ENCODE measurements around the gene INO80B. TPM values are rescaled to one million over a fixed set of nuclear protein-coding genes. Genes with fewer than 3 reads are reported as not detected.
A peak's percentile ranks its signal among the peaks of the same experiment; 100 is the strongest.
"Not testable (repeated sequence)": the region's sequence is repeated elsewhere in the genome, so short reads cannot be mapped to it uniquely, and the experiment has no call there.

Gene INO80B
- polyA plus RNA-seq, 1 experiment = 6.4 TPM

DNA sequence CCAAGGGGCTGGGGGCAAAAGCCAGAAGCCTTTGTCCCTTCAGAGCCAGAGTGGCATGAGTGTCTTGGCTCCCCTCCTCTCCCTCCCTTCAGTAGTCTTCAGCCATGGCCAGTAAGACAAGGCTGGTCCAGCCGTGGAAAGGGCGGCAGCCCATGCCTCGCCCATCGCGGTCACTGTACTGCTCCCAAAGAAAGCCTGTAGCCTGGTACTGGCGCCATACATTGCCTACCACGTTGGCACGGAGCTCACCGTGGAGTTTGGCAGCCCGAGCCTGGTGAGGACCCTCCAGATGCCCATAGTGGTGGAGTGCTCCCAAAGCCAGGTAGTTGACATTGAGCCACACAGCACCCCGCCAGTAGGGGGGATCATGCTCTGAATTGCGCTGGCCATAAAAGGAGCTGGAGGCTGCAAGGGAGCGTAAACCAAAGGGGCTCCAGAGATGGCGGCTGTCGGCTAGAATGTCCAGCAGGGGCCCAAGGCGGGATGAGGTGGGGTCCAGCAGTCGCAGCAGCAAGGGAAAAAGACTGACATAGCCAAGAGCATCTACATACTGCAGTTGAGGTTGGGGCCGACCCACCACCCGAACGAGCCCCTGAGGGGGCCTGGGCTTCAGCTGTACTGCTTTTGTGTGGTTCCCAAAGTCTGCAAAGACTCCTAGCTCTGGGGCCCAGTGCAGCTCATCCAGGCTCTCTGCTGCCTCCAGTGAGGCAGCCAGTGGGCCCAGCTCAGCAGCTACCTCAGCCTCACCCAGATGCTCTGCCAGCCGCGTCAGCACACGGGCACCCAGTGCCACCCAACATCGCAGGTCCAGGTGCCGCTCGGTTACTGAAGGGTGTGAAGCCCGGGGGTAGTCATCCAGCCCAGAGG is 6.5 kb downstream of the INO80B start:
- DNase-seq (ENCODE audit: low read depth) = no peak
- POLR2A ChIA-PET = no interaction called here
- Histone ChIP-seq H3K4me3 (ENCODE audit: low read depth, low read length) (no peak overlapping the region), H3K27me3 (ENCODE audit: control insufficient read depth, insufficient read depth, low read length) (no peaks in the 10 kb centered on the region), H3K36me3 (ENCODE audit: control insufficient read depth, insufficient read depth, low read length) (peaks cover 15% of the 10 kb centered on the region)
- TF ChIP-seq, protein P1, sequence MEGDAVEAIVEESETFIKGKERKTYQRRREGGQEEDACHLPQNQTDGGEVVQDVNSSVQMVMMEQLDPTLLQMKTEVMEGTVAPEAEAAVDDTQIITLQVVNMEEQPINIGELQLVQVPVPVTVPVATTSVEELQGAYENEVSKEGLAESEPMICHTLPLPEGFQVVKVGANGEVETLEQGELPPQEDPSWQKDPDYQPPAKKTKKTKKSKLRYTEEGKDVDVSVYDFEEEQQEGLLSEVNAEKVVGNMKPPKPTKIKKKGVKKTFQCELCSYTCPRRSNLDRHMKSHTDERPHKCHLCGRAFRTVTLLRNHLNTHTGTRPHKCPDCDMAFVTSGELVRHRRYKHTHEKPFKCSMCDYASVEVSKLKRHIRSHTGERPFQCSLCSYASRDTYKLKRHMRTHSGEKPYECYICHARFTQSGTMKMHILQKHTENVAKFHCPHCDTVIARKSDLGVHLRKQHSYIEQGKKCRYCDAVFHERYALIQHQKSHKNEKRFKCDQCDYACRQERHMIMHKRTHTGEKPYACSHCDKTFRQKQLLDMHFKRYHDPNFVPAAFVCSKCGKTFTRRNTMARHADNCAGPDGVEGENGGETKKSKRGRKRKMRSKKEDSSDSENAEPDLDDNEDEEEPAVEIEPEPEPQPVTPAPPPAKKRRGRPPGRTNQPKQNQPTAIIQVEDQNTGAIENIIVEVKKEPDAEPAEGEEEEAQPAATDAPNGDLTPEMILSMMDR (IDR thresholded peaks at IDR 0.05; ENCODE audit: insufficient read depth, low read depth, low read length) = 0 out of 2 replicates have a peak, but pooled peaks have one; percentile 23
- CTCF ChIA-PET = interaction anchor here (0.6 to 1.2 kb wide), 3 partner anchors 21 to 126 kb away, joined by 3 read pairs; no protein-coding TSS in a partner anchor

DNA sequence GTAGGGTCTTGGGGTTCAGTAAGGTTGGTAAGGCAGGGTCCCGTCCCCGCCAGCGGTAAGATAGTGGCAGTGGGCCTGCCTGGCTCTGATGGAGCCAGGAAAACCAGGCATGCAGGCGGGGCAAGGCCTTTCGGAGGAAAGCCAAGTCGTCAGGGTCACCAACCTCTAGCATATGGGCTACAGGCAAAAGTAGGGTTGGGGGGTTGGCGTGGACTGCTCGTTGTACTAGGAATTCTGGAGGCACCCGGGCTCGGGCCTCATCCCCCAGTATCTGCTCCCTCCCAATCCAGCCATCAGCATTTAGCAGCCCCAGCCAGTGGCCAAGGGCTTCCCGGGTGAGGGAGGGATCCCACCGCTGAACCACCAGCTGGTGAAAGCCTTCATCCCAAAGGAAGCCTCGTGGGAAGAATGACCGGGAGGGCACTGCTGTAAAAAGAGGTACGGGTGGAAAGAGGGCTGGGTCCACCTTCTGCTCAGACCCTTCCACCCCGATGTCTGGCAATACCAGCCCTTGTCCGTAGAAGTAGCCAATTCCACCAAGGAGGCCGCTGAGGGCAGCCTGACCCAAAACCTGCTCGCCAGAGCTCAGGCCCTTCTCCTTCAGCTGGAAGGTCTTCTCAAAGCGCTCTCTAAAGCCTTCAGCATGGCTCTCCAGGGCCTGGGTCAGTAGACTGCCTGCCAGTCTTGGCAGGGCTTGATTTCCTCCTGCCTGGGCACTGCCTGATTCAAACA is 7.3 kb downstream of the INO80B start:
- TF ChIP-seq, protein P1 (IDR thresholded peaks at IDR 0.05; ENCODE audit: insufficient read depth, low read depth, low read length) = no peak
- no peak overlapping the region for H3K4me3 ChIP-seq (ENCODE audit: low read depth, low read length)
- ChIA-PET POLR2A (no interaction called here), CTCF (interaction anchor here (1.0 kb wide), 1 partner anchor 123 kb away, joined by 3 read pairs; no protein-coding TSS in a partner anchor)
- no peak for DNase-seq (ENCODE audit: low read depth)
- H3K27me3 ChIP-seq (ENCODE audit: control insufficient read depth, insufficient read depth, low read length) = no peaks in the 10 kb centered on the region
- peaks cover 15% of the 10 kb centered on the region for H3K36me3 ChIP-seq (ENCODE audit: control insufficient read depth, insufficient read depth, low read length)

DNA sequence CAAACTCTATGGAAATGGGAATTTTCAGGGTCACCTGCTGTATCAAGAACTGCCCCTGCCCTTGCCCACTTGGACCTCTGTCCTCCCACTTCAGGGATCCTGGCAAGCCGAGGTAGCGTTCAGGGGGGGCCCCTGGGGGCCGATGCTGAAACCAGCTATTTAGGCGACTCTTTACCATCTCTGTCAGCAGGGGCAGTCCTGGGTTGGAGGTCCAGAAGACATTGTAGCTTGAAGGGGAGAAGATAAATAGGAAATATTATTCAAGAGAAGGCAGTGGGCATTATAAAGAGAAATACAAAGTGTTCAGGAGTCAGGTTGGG is 7.9 kb downstream of the INO80B start:
- Histone ChIP-seq H3K36me3 (ENCODE audit: control insufficient read depth, insufficient read depth, low read length) (peaks cover 15% of the 10 kb centered on the region), H3K27me3 (ENCODE audit: control insufficient read depth, insufficient read depth, low read length) (no peaks in the 10 kb centered on the region), H3K4me3 (ENCODE audit: low read depth, low read length) (no peak overlapping the region)
- POLR2A ChIA-PET = no interaction called here
- TF ChIP-seq, protein P1 (IDR thresholded peaks at IDR 0.05; ENCODE audit: insufficient read depth, low read depth, low read length) = no peak
- CTCF ChIA-PET = no interaction called here
- no peak for DNase-seq (ENCODE audit: low read depth)

DNA sequence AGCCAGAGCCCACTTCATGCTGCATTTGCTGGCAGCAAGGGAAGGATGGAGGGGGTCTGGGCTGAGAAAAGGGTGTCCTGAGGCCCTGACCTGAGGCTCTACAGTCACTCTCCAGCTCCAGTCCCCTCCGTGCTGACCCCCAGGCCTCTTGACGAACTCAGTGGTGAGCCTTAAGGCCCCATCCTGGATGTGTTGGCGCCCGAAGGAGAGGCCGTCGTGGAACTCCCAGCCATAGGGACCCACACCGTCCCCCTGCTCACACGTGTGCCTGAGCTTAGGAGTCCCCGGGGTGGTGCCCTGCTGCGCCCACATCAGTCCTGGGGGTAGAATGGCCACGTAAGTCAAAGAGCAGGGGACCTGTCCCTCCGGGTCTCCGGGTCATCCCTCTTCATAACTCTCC is 9.5 kb downstream of the INO80B start:
- no peak for DNase-seq (ENCODE audit: low read depth)
- ChIA-PET CTCF (interaction anchor here (0.9 kb wide), 1 partner anchor 48 kb away, joined by 3 read pairs; no protein-coding TSS in a partner anchor), POLR2A (interaction anchor here (0.7 kb wide), 1 partner anchor 25 kb away, joined by 7 read pairs; no protein-coding TSS in a partner anchor)
- Histone ChIP-seq H3K27me3 (ENCODE audit: control insufficient read depth, insufficient read depth, low read length) (no peaks in the 10 kb centered on the region), H3K36me3 (ENCODE audit: control insufficient read depth, insufficient read depth, low read length) (peaks cover 15% of the 10 kb centered on the region), H3K4me3 (ENCODE audit: low read depth, low read length) (peak overlapping the region; percentile 73)
- TF ChIP-seq, protein P1 (IDR thresholded peaks at IDR 0.05; ENCODE audit: insufficient read depth, low read depth, low read length) = no peak

DNA sequence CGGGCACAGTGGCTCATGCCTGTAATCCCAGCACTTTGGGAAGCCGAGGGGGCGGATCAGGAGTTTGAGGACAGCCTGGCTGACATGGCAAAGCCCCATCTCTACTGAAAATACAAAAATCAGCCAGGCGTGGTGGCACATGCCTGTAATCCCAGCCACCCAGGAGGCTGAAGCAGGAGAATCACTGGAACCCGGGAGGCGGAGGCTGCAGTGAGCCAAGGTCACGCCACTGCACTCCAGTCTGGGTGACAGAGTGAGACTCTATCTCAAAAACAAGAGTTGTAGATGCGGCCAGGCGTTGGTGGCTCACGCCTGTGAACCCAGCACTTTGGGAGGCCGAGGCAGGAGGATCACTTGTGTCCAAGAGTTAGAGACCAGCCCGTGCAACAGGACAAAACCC is 15.9 kb downstream of the INO80B start:
- POLR2A ChIA-PET; H3K27me3 ChIP-seq (ENCODE audit: control insufficient read depth, insufficient read depth, low read length); CTCF ChIA-PET; H3K4me3 ChIP-seq (ENCODE audit: low read depth, low read length); DNase-seq (ENCODE audit: low read depth): not testable (repeated sequence)
- peaks cover 13% of the 10 kb centered on the region for H3K36me3 ChIP-seq (ENCODE audit: control insufficient read depth, insufficient read depth, low read length)

Data from BJ (cell line).